ENCODE measurements around the gene CALML3.

Gene CALML3

GRCh38 chr10:5561704-5562645 is 37.2 kb downstream of the CALML3 start:
- Histone ChIP-seq H3K36me3 (ENCODE audit: control insufficient read depth, insufficient read depth, low read length) (no peaks in the 10 kb centered on the region), H3K9me3 (ENCODE audit: control insufficient read depth, insufficient read depth, low read length) (no peaks in the 10 kb centered on the region), H3K4me3 (ENCODE audit: low read depth, low read length) (no peak overlapping the region), H3K4me1 (ENCODE audit: control insufficient read depth, insufficient read depth, low read length) (peaks cover 11% of the 10 kb centered on the region), H3K27ac (ENCODE audit: low read depth, low read length) (no peak overlapping the region), H3K27me3 (ENCODE audit: control insufficient read depth, insufficient read depth, low read length) (no peaks in the 10 kb centered on the region), H3K9ac (ENCODE audit: low read depth, low read length) (no peak overlapping the region)

GRCh38 chr10:5563321-5563961 is 38.7 kb downstream of the CALML3 start:
- Histone ChIP-seq H3K27ac (ENCODE audit: low read depth, low read length) (no peak overlapping the region), H3K9ac (ENCODE audit: low read depth, low read length) (no peak overlapping the region), H3K4me1 (ENCODE audit: control insufficient read depth, insufficient read depth, low read length) (peaks cover 11% of the 10 kb centered on the region), H3K27me3 (ENCODE audit: control insufficient read depth, insufficient read depth, low read length) (no peaks in the 10 kb centered on the region), H3K4me3 (ENCODE audit: low read depth, low read length) (no peak overlapping the region), H3K36me3 (ENCODE audit: control insufficient read depth, insufficient read depth, low read length) (no peaks in the 10 kb centered on the region), H3K9me3 (ENCODE audit: control insufficient read depth, insufficient read depth, low read length) (no peaks in the 10 kb centered on the region)

- Histone ChIP-seq H3K36me3 (ENCODE audit: control insufficient read depth, insufficient read depth, low read length) (no peaks in the 10 kb centered on the region), H3K9me3 (ENCODE audit: control insufficient read depth, insufficient read depth, low read length) (no peaks in the 10 kb centered on the region), H3K27ac (ENCODE audit: low read depth, low read length) (no peak overlapping the region), H3K9ac (ENCODE audit: low read depth, low read length) (no peak overlapping the region), H3K4me3 (ENCODE audit: low read depth, low read length) (no peak overlapping the region), H3K4me1 (ENCODE audit: control insufficient read depth, insufficient read depth, low read length) (peaks cover 11% of the 10 kb centered on the region), H3K27me3 (ENCODE audit: control insufficient read depth, insufficient read depth, low read length) (no peaks in the 10 kb centered on the region)
These were observed 39.3 kb downstream of the CALML3 start for GRCh38 chr10:5563991-5564536.

GRCh38 chr10:5564537-5565204 is 39.9 kb downstream of the CALML3 start:
- no peaks in the 10 kb centered on the region for H3K9me3 ChIP-seq (ENCODE audit: control insufficient read depth, insufficient read depth, low read length)
- H3K36me3 ChIP-seq (ENCODE audit: control insufficient read depth, insufficient read depth, low read length) = no peaks in the 10 kb centered on the region
- no peak overlapping the region for H3K9ac ChIP-seq (ENCODE audit: low read depth, low read length)
- H3K27ac ChIP-seq (ENCODE audit: low read depth, low read length) = no peak overlapping the region
- peaks cover 8% of the 10 kb centered on the region for H3K4me1 ChIP-seq (ENCODE audit: control insufficient read depth, insufficient read depth, low read length)
- H3K27me3 ChIP-seq (ENCODE audit: control insufficient read depth, insufficient read depth, low read length) = no peaks in the 10 kb centered on the region
- H3K4me3 ChIP-seq (ENCODE audit: low read depth, low read length) = no peak overlapping the region

GRCh38 chr10:5565205-5565545 is 40.4 kb downstream of the CALML3 start:
- Histone ChIP-seq H3K4me1 (ENCODE audit: control insufficient read depth, insufficient read depth, low read length) (peaks cover 3% of the 10 kb centered on the region; the same call in 1 of the 2 replicates), H3K4me3 (ENCODE audit: low read depth, low read length) (no peak overlapping the region), H3K36me3 (ENCODE audit: control insufficient read depth, insufficient read depth, low read length) (no peaks in the 10 kb centered on the region), H3K9ac (ENCODE audit: low read depth, low read length) (no peak overlapping the region), H3K9me3 (ENCODE audit: control insufficient read depth, insufficient read depth, low read length) (no peaks in the 10 kb centered on the region), H3K27me3 (ENCODE audit: control insufficient read depth, insufficient read depth, low read length) (no peaks in the 10 kb centered on the region), H3K27ac (ENCODE audit: low read depth, low read length) (no peak overlapping the region)

GRCh38 chr10:5565671-5566581 is 41.2 kb downstream of the CALML3 start:
- no peaks in the 10 kb centered on the region for H3K27me3 ChIP-seq (ENCODE audit: control insufficient read depth, insufficient read depth, low read length)
- no peaks in the 10 kb centered on the region for H3K4me1 ChIP-seq (ENCODE audit: control insufficient read depth, insufficient read depth, low read length)
- H3K36me3 ChIP-seq (ENCODE audit: control insufficient read depth, insufficient read depth, low read length) = no peaks in the 10 kb centered on the region
- H3K9me3 ChIP-seq (ENCODE audit: control insufficient read depth, insufficient read depth, low read length) = no peaks in the 10 kb centered on the region
- no peak overlapping the region for H3K27ac ChIP-seq (ENCODE audit: low read depth, low read length)
- H3K4me3 ChIP-seq (ENCODE audit: low read depth, low read length) = no peak overlapping the region
- no peak overlapping the region for H3K9ac ChIP-seq (ENCODE audit: low read depth, low read length)

GRCh38 chr10:5566614-5567013 is 41.9 kb downstream of the CALML3 start:
- Histone ChIP-seq H3K27ac (ENCODE audit: low read depth, low read length) (no peak overlapping the region), H3K4me1 (ENCODE audit: control insufficient read depth, insufficient read depth, low read length) (no peaks in the 10 kb centered on the region), H3K9ac (ENCODE audit: low read depth, low read length) (no peak overlapping the region), H3K36me3 (ENCODE audit: control insufficient read depth, insufficient read depth, low read length) (no peaks in the 10 kb centered on the region), H3K27me3 (ENCODE audit: control insufficient read depth, insufficient read depth, low read length) (no peaks in the 10 kb centered on the region), H3K4me3 (ENCODE audit: low read depth, low read length) (no peak overlapping the region), H3K9me3 (ENCODE audit: control insufficient read depth, insufficient read depth, low read length) (no peaks in the 10 kb centered on the region)

- H3K9me3 ChIP-seq (ENCODE audit: control insufficient read depth, insufficient read depth, low read length) = no peaks in the 10 kb centered on the region
- no peaks in the 10 kb centered on the region for H3K4me1 ChIP-seq (ENCODE audit: control insufficient read depth, insufficient read depth, low read length)
- H3K27ac ChIP-seq (ENCODE audit: low read depth, low read length) = no peak overlapping the region
- H3K9ac ChIP-seq (ENCODE audit: low read depth, low read length) = no peak overlapping the region
- no peak overlapping the region for H3K4me3 ChIP-seq (ENCODE audit: low read depth, low read length)
- no peaks in the 10 kb centered on the region for H3K27me3 ChIP-seq (ENCODE audit: control insufficient read depth, insufficient read depth, low read length)
- H3K36me3 ChIP-seq (ENCODE audit: control insufficient read depth, insufficient read depth, low read length) = no peaks in the 10 kb centered on the region
These were observed 42.7 kb downstream of the CALML3 start for GRCh38 chr10:5567477-5567876.

- no peaks in the 10 kb centered on the region for H3K4me1 ChIP-seq (ENCODE audit: control insufficient read depth, insufficient read depth, low read length)
- H3K27ac ChIP-seq (ENCODE audit: low read depth, low read length) = no peak overlapping the region
- no peak overlapping the region for H3K4me3 ChIP-seq (ENCODE audit: low read depth, low read length)
- no peaks in the 10 kb centered on the region for H3K27me3 ChIP-seq (ENCODE audit: control insufficient read depth, insufficient read depth, low read length)
- H3K36me3 ChIP-seq (ENCODE audit: control insufficient read depth, insufficient read depth, low read length) = no peaks in the 10 kb centered on the region
- H3K9ac ChIP-seq (ENCODE audit: low read depth, low read length) = no peak overlapping the region
- no peaks in the 10 kb centered on the region for H3K9me3 ChIP-seq (ENCODE audit: control insufficient read depth, insufficient read depth, low read length)
These were observed 44.2 kb downstream of the CALML3 start for GRCh38 chr10:5568984-5569383.

- Histone ChIP-seq H3K9ac (ENCODE audit: low read depth, low read length) (no peak overlapping the region), H3K27me3 (ENCODE audit: control insufficient read depth, insufficient read depth, low read length) (no peaks in the 10 kb centered on the region), H3K27ac (ENCODE audit: low read depth, low read length) (no peak overlapping the region), H3K36me3 (ENCODE audit: control insufficient read depth, insufficient read depth, low read length) (no peaks in the 10 kb centered on the region), H3K9me3 (ENCODE audit: control insufficient read depth, insufficient read depth, low read length) (no peaks in the 10 kb centered on the region), H3K4me1 (ENCODE audit: control insufficient read depth, insufficient read depth, low read length) (no peaks in the 10 kb centered on the region), H3K4me3 (ENCODE audit: low read depth, low read length) (no peak overlapping the region)
These were observed 44.8 kb downstream of the CALML3 start for GRCh38 chr10:5569568-5569967.
